HepG2 (cell line): Measurements from ENCODE around the gene HMMR. TPM values are rescaled to one million over a fixed set of nuclear protein-coding genes. Genes with fewer than 3 reads are reported as not detected.

Experiments
- BRD4 ChIP-seq: sonication (generic); formaldehyde crosslinking; IDR thresholded peaks from 2 replicates; pipeline ENCODE4 v1.4.0; 2020; ENCODE audit warnings: missing genetic modification reagents
- DPF2 ChIP-seq: sonication (generic); formaldehyde crosslinking; IDR thresholded peaks from 2 replicates; pipeline ENCODE4 v1.4.0; 2020; ENCODE audit warnings: mild to moderate bottlenecking, low read depth, missing genetic modification reagents, borderline replicate concordance
- EZH2 ChIP-seq: conservative IDR thresholded peaks from 2 replicates; pipeline ENCODE4 v1.6.1; 2012; ENCODE audit warnings: mild to moderate bottlenecking, low read depth, low read length, moderate library complexity
- GFI1 ChIP-seq: sonication (generic); formaldehyde crosslinking; IDR thresholded peaks from 2 replicates; pipeline ENCODE4 v1.5.0; 2020; ENCODE audit warnings: missing genetic modification reagents, mild to moderate bottlenecking, borderline replicate concordance
- HIC2 ChIP-seq: sonication (generic); formaldehyde crosslinking; IDR thresholded peaks from 2 replicates; pipeline ENCODE4 v1.9.0; 2022; ENCODE audit warnings: low read depth, missing genetic modification reagents
- HMG20B ChIP-seq: conservative IDR thresholded peaks from 2 replicates; pipeline ENCODE4 v1.6.1; 2016; ENCODE audit warnings: missing genetic modification reagents, missing compliant biosample characterization
- JUN ChIP-seq: sonication (generic); formaldehyde crosslinking; IDR thresholded peaks from 2 replicates; pipeline ENCODE4 v1.4.0; 2020; ENCODE audit warnings: mild to moderate bottlenecking, missing genetic modification reagents
- KLF12 ChIP-seq: sonication (generic); formaldehyde crosslinking; IDR thresholded peaks from 2 replicates; pipeline ENCODE4 v1.4.0; 2020; ENCODE audit warnings: missing genetic modification reagents, borderline replicate concordance
- LCORL ChIP-seq, 2 experiments: fragments of 450-650 bp in 1 of 2; sonication (generic) in 1 of 2; formaldehyde crosslinking in 1 of 2; IDR thresholded peaks; 2 replicates each; pipeline versions ENCODE4 v1.5.0 to v1.6.1; 2017 to 2020; ENCODE audit warnings: antibody characterized with exemption in 1 of 2, missing genetic modification reagents in 1 of 2
- MIXL1 ChIP-seq: IDR thresholded peaks from 2 replicates; pipeline ENCODE4 v1.6.1; 2016
- NBN ChIP-seq: fragments of 450-650 bp; conservative IDR thresholded peaks from 2 replicates; pipeline ENCODE4 v1.6.1; 2017
- NFE2 ChIP-seq: sonication (generic); formaldehyde crosslinking; IDR thresholded peaks from 2 replicates; pipeline ENCODE4 v1.4.0; 2020; ENCODE audit warnings: missing genetic modification reagents
- NFYC ChIP-seq: IDR thresholded peaks from 2 replicates; pipeline ENCODE4 v1.6.1; 2016; ENCODE audit warnings: missing genetic modification reagents, missing compliant biosample characterization
- NR2C2 ChIP-seq: sonication (generic); formaldehyde crosslinking; IDR thresholded peaks from 2 replicates; pipeline ENCODE4 v1.4.0; 2020; ENCODE audit warnings: missing genetic modification reagents, mild to moderate bottlenecking, moderate library complexity, borderline replicate concordance
- PHF8 ChIP-seq: sonication (generic); formaldehyde crosslinking; IDR thresholded peaks from 2 replicates; pipeline ENCODE4 v1.5.0; 2020; ENCODE audit warnings: missing genetic modification reagents
- RARA ChIP-seq: IDR thresholded peaks from 2 replicates; pipeline ENCODE4 v1.6.1; 2016; ENCODE audit warnings: missing genetic modification reagents, missing compliant biosample characterization
- RFXAP ChIP-seq: sonication (generic); formaldehyde crosslinking; IDR thresholded peaks from 2 replicates; pipeline ENCODE4 v1.4.0; 2020; ENCODE audit warnings: missing genetic modification reagents, borderline replicate concordance
- SP5 ChIP-seq: IDR thresholded peaks from 2 replicates; pipeline ENCODE4 v1.6.1; 2016; ENCODE audit warnings: low read depth, borderline replicate concordance
- SRF ChIP-seq: IDR thresholded peaks from 2 replicates; pipeline ENCODE4 v1.6.1; 2011; ENCODE audit warnings: mild to moderate bottlenecking, low read depth, low read length, moderate library complexity
- TEAD3 ChIP-seq: optimal IDR thresholded peaks from 2 replicates; pipeline ENCODE3; 2016; ENCODE audit warnings: borderline replicate concordance
- TOE1 ChIP-seq: sonication (generic); formaldehyde crosslinking; IDR thresholded peaks from 2 replicates; pipeline ENCODE4 v1.4.0; 2020; ENCODE audit warnings: mild to moderate bottlenecking, missing genetic modification reagents
- YEATS4 ChIP-seq: sonication (generic); formaldehyde crosslinking; IDR thresholded peaks from 2 replicates; pipeline ENCODE4 v1.4.0; 2020; ENCODE audit warnings: missing genetic modification reagents, borderline replicate concordance
- ZBTB25 ChIP-seq: IDR thresholded peaks from 2 replicates; pipeline ENCODE4 v1.6.1; 2018; ENCODE audit warnings: missing genetic modification reagents
- ZC3H13 ChIP-seq: sonication (generic); formaldehyde crosslinking; IDR thresholded peaks from 2 replicates; pipeline ENCODE4 v1.8.1; 2023; ENCODE audit warnings: mild to moderate bottlenecking, missing genetic modification reagents, moderate library complexity
- ZNF124 ChIP-seq: sonication (generic); formaldehyde crosslinking; IDR thresholded peaks from 2 replicates; pipeline ENCODE4 v1.4.0; 2020; ENCODE audit warnings: missing genetic modification reagents
- ZNF34 ChIP-seq: sonication (generic); formaldehyde crosslinking; IDR thresholded peaks from 2 replicates; pipeline ENCODE4 v1.4.0; 2020; ENCODE audit warnings: mild to moderate bottlenecking, missing genetic modification reagents, borderline replicate concordance
- ZNF432 ChIP-seq: sonication (generic); formaldehyde crosslinking; IDR thresholded peaks from 2 replicates; pipeline ENCODE4 v1.5.0; 2020; ENCODE audit warnings: missing genetic modification reagents, mild to moderate bottlenecking, borderline replicate concordance
- ZNF737 ChIP-seq: sonication (generic); formaldehyde crosslinking; IDR thresholded peaks from 2 replicates; pipeline ENCODE4 v1.5.0; 2020; ENCODE audit warnings: missing genetic modification reagents, mild to moderate bottlenecking, borderline replicate concordance
- ZNF776 ChIP-seq: sonication (generic); formaldehyde crosslinking; IDR thresholded peaks from 2 replicates; pipeline ENCODE4 v1.4.0; 2020; ENCODE audit warnings: mild to moderate bottlenecking, missing genetic modification reagents
- ZNF839 ChIP-seq: sonication (generic); formaldehyde crosslinking; IDR thresholded peaks from 2 replicates; pipeline ENCODE4 v1.4.0; 2020; ENCODE audit warnings: missing genetic modification reagents, mild to moderate bottlenecking, borderline replicate concordance
- polyA plus RNA-seq, 8 experiments: library from polyadenylated mRNA; depleted of rRNA in 3 of 8; stranded (reverse) in 7 of 8; unstranded in 1 of 8; fragments of >200 nt; fragmentation: Illumina TruSeq in 4 of 8; extraction: Trizol in 4 of 8; gene quantifications; 2 replicates each; pipeline versions ENCODE4 v1.2.1 to v1.2.3, GENCODE V29; 2011 to 2016; ENCODE audit warnings: low read depth in 4 of 8, missing spikeins in 1 of 8, mixed read lengths in 1 of 8; ENCODE audit not compliant: insufficient read depth in 1 of 8
- total RNA-seq, 5 experiments: library from RNA; depleted of rRNA; stranded (reverse); fragments of >200 nt; fragmentation: Illumina TruSeq; extraction: Trizol; gene quantifications; 2 replicates each; pipeline ENCODE4 v1.2.3, GENCODE V29; 2016; ENCODE audit warnings: low read depth in 1 of 5

HMMR gene
- total and polyA plus RNA-seq, 2 of the 13 experiments (the other 11 are each of a cell fraction or from before 2014, with no cell fraction given), result 8.5 to 48.3 TPM

GRCh38 chr5:163505368-163506094, 45.1 kb downstream of the HMMR start, which contains the start of gene MAT2B (continued):
- TF ChIP-seq EZH2 (no peak), BRD4 (CRISPR knock-in tag) (no peak), ZC3H13 (CRISPR knock-in tag) (peak; percentile 63; the same call in 1 of the 2 replicates), SRF (no peak), ZNF432 (CRISPR knock-in tag) (no peak), NFE2 (CRISPR knock-in tag) (no peak), ZNF776 (CRISPR knock-in tag) (peak; percentile 84), NFYC (CRISPR knock-in tag) (peak; percentile 92), ZNF34 (CRISPR knock-in tag) (no peak; the same call in 1 of the 2 replicates), HIC2 (no peak; the same call in 1 of the 2 replicates), NR2C2 (peak; percentile 90), ZNF737 (no peak), GFI1 (CRISPR knock-in tag) (no peak), ZNF124 (CRISPR knock-in tag) (peak; percentile 24), DPF2 (no peak; the same call in 1 of the 2 replicates), RFXAP (CRISPR knock-in tag) (0 out of 2 replicates have a peak, but pooled peaks have one; percentile 19), PHF8 (CRISPR knock-in tag) (peak; percentile 95), TOE1 (CRISPR knock-in tag) (no peak), JUN (CRISPR knock-in tag) (no peak), RARA (peak; percentile 5; the same call in 1 of the 2 replicates), HMG20B (CRISPR knock-in tag) (0 out of 2 replicates have a peak, but pooled peaks have one; percentile 12), MIXL1 (CRISPR knock-in tag) (no peak), LCORL (IDR thresholded peaks at IDR 0.05) (no peak), LCORL (CRISPR knock-in tag; IDR thresholded peaks at IDR 0.05) (peak; percentile 61), ZNF839 (CRISPR knock-in tag) (0 out of 2 replicates have a peak, but pooled peaks have one; percentile 75), TEAD3 (CRISPR knock-in tag) (no peak), ZBTB25 (CRISPR knock-in tag) (peak; percentile 42), KLF12 (CRISPR knock-in tag) (no peak; the same call in 1 of the 2 replicates), YEATS4 (CRISPR knock-in tag) (peak; percentile 75; the same call in 1 of the 2 replicates), NBN (no peak), SP5 (peak; percentile 63)
